Loucy (cell line): ENCODE data around the gene SERPINE1.

Experiments used
- H2AFZ ChIP-seq: fragments of 200-600 bp; sonication (generic); 2 replicates; pipeline ENCODE4 v1.6.0; 2016; ENCODE audit warnings: antibody characterized with exemption, mild to moderate bottlenecking, low read length, moderate library complexity
- H3F3A ChIP-seq: fragments of 200-600 bp; 2 replicates; pipeline ENCODE4 v1.6.0; 2016; ENCODE audit warnings: antibody characterized with exemption, low read depth, mild to moderate bottlenecking
- H3K27me3 ChIP-seq: fragments of 200-600 bp; sonication (generic); 2 replicates; pipeline ENCODE4 v1.6.1; 2014; ENCODE audit warnings: low read length, mild to moderate bottlenecking; ENCODE audit not compliant: insufficient read depth, poor library complexity, severe bottlenecking
- H3K36me3 ChIP-seq: fragments of 200-600 bp; sonication (generic); 2 replicates; pipeline ENCODE4 v1.6.1; 2016; ENCODE audit warnings: low read length; ENCODE audit not compliant: insufficient read depth
- H3K4me1 ChIP-seq: fragments of 200-600 bp; sonication (generic); 2 replicates; pipeline ENCODE4 v1.5.1; 2014; ENCODE audit warnings: low read length, mild to moderate bottlenecking; ENCODE audit not compliant: insufficient read depth, poor library complexity, severe bottlenecking
- H3K4me2 ChIP-seq: fragments of 200-600 bp; sonication (generic); 2 replicates; pipeline ENCODE4 v1.6.0; 2014; ENCODE audit warnings: antibody characterized with exemption, low read length, low read depth, mild to moderate bottlenecking; ENCODE audit not compliant: poor library complexity, severe bottlenecking
- H3K4me3 ChIP-seq: fragments of 200-600 bp; sonication (generic); 2 replicates; pipeline ENCODE4 v1.5.1; 2014; ENCODE audit warnings: low read length, mild to moderate bottlenecking, mixed read lengths; ENCODE audit not compliant: poor library complexity, severe bottlenecking
- H3K79me2 ChIP-seq: fragments of 200-600 bp; sonication (generic); 2 replicates; pipeline ENCODE4 v1.6.1; 2014; ENCODE audit warnings: low read length; ENCODE audit not compliant: insufficient read depth
- H3K9ac ChIP-seq: fragments of 200-600 bp; sonication (generic); 2 replicates; pipeline ENCODE4 v1.6.0; 2014; ENCODE audit warnings: mild to moderate bottlenecking, low read depth, low read length, moderate library complexity; ENCODE audit not compliant: poor library complexity, severe bottlenecking
- H3K9me2 ChIP-seq: fragments of 200-600 bp; sonication (generic); replicated peaks from 2 replicates; pipeline ENCODE4 v1.6.1; 2016; ENCODE audit warnings: low read depth, low read length, mixed read lengths
- H3K9me3 ChIP-seq: fragments of 200-600 bp; sonication (generic); 2 replicates; pipeline ENCODE4 v1.6.1; 2014; ENCODE audit warnings: mild to moderate bottlenecking, antibody characterized with exemption, low read length, low read depth; ENCODE audit not compliant: insufficient read depth
- H4K20me1 ChIP-seq: fragments of 200-600 bp; sonication (generic); 2 replicates; pipeline ENCODE4 v1.6.0; 2014; ENCODE audit warnings: antibody characterized with exemption, low read length, mild to moderate bottlenecking; ENCODE audit not compliant: insufficient read depth, poor library complexity, severe bottlenecking
- CTCF ChIP-seq: fragments of 200-600 bp; sonication (generic); conservative IDR thresholded peaks from 2 replicates; pipeline ENCODE4 v1.5.1; 2014; ENCODE audit warnings: mild to moderate bottlenecking, antibody characterized with exemption, low read length
- EZH2phosphoT487 ChIP-seq: fragments of 200-600 bp; IDR thresholded peaks from 2 replicates; pipeline ENCODE4 v1.6.1; 2018; ENCODE audit warnings: antibody characterized with exemption, mild to moderate bottlenecking, moderate library complexity, borderline replicate concordance

Gene SERPINE1

GRCh38 chr7:101096331-101096956, 30.5 kb upstream of the SERPINE1 start:
- Histone ChIP-seq H3K4me3 (no peak overlapping the region), H3K79me2 (no peaks in the 10 kb centered on the region), H4K20me1 (no peaks in the 10 kb centered on the region), H2AFZ (no peak overlapping the region), H3K36me3 (no peaks in the 10 kb centered on the region), H3K4me1 (peaks cover 9% of the 10 kb centered on the region), H3F3A (no peaks in the 10 kb centered on the region), H3K9ac (no peak overlapping the region), H3K9me3 (no peaks in the 10 kb centered on the region), H3K9me2 (no peaks in the 10 kb centered on the region), H3K27me3 (no peaks in the 10 kb centered on the region), H3K4me2 (no peak overlapping the region)
- TF ChIP-seq EZH2phosphoT487 (no peak), CTCF (no peak)

- H3K4me2 ChIP-seq: no peak overlapping the region
- no peaks in the 10 kb centered on the region for H3K9me2 ChIP-seq
- no peaks in the 10 kb centered on the region for H3F3A ChIP-seq
- no peaks in the 10 kb centered on the region for H3K79me2 ChIP-seq
- H3K4me1 ChIP-seq: peaks cover 9% of the 10 kb centered on the region
- H3K36me3 ChIP-seq: no peaks in the 10 kb centered on the region
- H2AFZ ChIP-seq: no peak overlapping the region
- no peaks in the 10 kb centered on the region for H4K20me1 ChIP-seq
- no peak overlapping the region for H3K9ac ChIP-seq
- no peaks in the 10 kb centered on the region for H3K9me3 ChIP-seq
- TF ChIP-seq CTCF (no peak), EZH2phosphoT487 (no peak)
- H3K27me3 ChIP-seq: no peaks in the 10 kb centered on the region
- H3K4me3 ChIP-seq: no peak overlapping the region
Measured at GRCh38 chr7:101096957-101097347, 30.0 kb upstream of the SERPINE1 start.

DNA sequence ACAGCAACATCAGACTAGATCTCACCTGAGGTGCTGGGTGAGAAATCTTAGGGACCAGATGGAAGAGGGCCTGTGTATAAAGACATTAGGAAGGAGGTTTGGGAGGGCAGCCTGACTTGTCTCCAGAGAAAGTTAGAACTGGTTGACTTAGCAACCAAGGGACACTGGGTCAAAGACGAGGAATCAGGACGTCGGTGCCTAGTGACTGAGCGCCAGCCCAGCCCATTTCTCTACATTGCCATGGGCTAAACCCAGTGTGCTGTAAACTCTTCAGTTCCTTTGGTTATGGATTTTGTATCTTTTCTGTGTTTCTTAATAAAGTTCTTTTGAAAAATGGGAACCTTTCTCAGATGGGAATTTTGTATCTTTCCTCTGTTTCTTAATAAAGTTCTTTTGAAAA, 29.3 kb upstream of the SERPINE1 start:
- Histone ChIP-seq H3K9ac (no peak overlapping the region), H3K4me3 (no peak overlapping the region), H3K9me3 (no peaks in the 10 kb centered on the region), H3K27me3 (no peaks in the 10 kb centered on the region), H2AFZ (no peak overlapping the region), H3F3A (no peaks in the 10 kb centered on the region), H3K9me2 (no peaks in the 10 kb centered on the region), H3K4me1 (peaks cover 9% of the 10 kb centered on the region), H3K4me2 (no peak overlapping the region), H4K20me1 (no peaks in the 10 kb centered on the region), H3K79me2 (no peaks in the 10 kb centered on the region), H3K36me3 (no peaks in the 10 kb centered on the region)
- TF ChIP-seq EZH2phosphoT487 (no peak), CTCF (no peak)
